Measurements from ENCODE around the gene PRMT7.

The PRMT7 gene

GRCh38 chr16:68382296-68382718 is 71.5 kb downstream of the PRMT7 start:
- H3K27ac ChIP-seq: no peak overlapping the region
- TF ChIP-seq CTCF (conservative IDR thresholded peaks at IDR 0.05) (no peak; the same call in 1 of the 2 replicates), ZFX (IDR thresholded peaks at IDR 0.05) (no peak)

GRCh38 chr16:68383858-68384257 is 73.0 kb downstream of the PRMT7 start:
- no peak overlapping the region for H3K27ac ChIP-seq
- TF ChIP-seq ZFX (IDR thresholded peaks at IDR 0.05) (no peak), CTCF (conservative IDR thresholded peaks at IDR 0.05) (no peak)

GRCh38 chr16:68384288-68385161 is 73.7 kb downstream of the PRMT7 start:
- no peak overlapping the region for H3K27ac ChIP-seq
- no peak for TF ChIP-seq ZFX (IDR thresholded peaks at IDR 0.05)
- TF ChIP-seq CTCF (conservative IDR thresholded peaks at IDR 0.05): no peak

- no peak overlapping the region for H3K27ac ChIP-seq
- no peak for TF ChIP-seq CTCF (conservative IDR thresholded peaks at IDR 0.05)
- TF ChIP-seq ZFX (IDR thresholded peaks at IDR 0.05): no peak
Observed at GRCh38 chr16:68385371-68385770, 74.6 kb downstream of the PRMT7 start.

GRCh38 chr16:68386628-68387027 is 75.8 kb downstream of the PRMT7 start:
- H3K27ac ChIP-seq: no peak overlapping the region
- no peak for TF ChIP-seq ZFX (IDR thresholded peaks at IDR 0.05)
- TF ChIP-seq CTCF (conservative IDR thresholded peaks at IDR 0.05): no peak

GRCh38 chr16:68387301-68387700 is 76.5 kb downstream of the PRMT7 start:
- TF ChIP-seq CTCF (conservative IDR thresholded peaks at IDR 0.05): no peak
- no peak for TF ChIP-seq ZFX (IDR thresholded peaks at IDR 0.05)
- no peak overlapping the region for H3K27ac ChIP-seq

- H3K27ac ChIP-seq: no peak overlapping the region
- no peak for TF ChIP-seq ZFX (IDR thresholded peaks at IDR 0.05)
- no peak for TF ChIP-seq CTCF (conservative IDR thresholded peaks at IDR 0.05)
Observed at GRCh38 chr16:68388124-68388523, 77.3 kb downstream of the PRMT7 start.
